Smooth muscle cell (in vitro differentiated cells): ENCODE measurements around the gene CAMTA1. TPM values are rescaled to one million over a fixed set of nuclear protein-coding genes. Genes with fewer than 3 reads are reported as not detected.

Experiments used
- DNase-seq: peaks from one replicate; lab custom pipeline; 2025; ENCODE audit not compliant: unreplicated experiment; lab: John Stamatoyannopoulos, UW
- H2AFZ ChIP-seq: fragments of 200-600 bp; sonication (generic); 2 replicates; pipeline ENCODE4 v1.6.0; 2016; ENCODE audit warnings: antibody characterized with exemption, low read depth, mild to moderate bottlenecking
- H3F3A ChIP-seq: fragments of 200-600 bp; sonication (generic); 2 replicates; pipeline ENCODE4 v1.6.0; 2017; ENCODE audit warnings: antibody characterized with exemption, low read depth
- H3K27ac ChIP-seq: fragments of 200-600 bp; sonication (generic); 2 replicates; pipeline ENCODE4 v1.5.1; 2016; ENCODE audit warnings: low read depth, mild to moderate bottlenecking
- H3K27me3 ChIP-seq: fragments of 200-600 bp; sonication (generic); 2 replicates; pipeline ENCODE4 v1.6.1; 2016; ENCODE audit warnings: low read depth, mild to moderate bottlenecking
- H3K36me3 ChIP-seq: fragments of 200-600 bp; sonication (generic); 2 replicates; pipeline ENCODE4 v1.5.1; 2016; ENCODE audit warnings: low read depth
- H3K4me1 ChIP-seq: fragments of 200-600 bp; sonication (generic); 2 replicates; pipeline ENCODE4 v1.5.1; 2016; ENCODE audit warnings: low read depth
- H3K4me2 ChIP-seq: fragments of 200-600 bp; sonication (generic); 2 replicates; pipeline ENCODE4 v1.6.0; 2016; ENCODE audit warnings: mild to moderate bottlenecking
- H3K4me3 ChIP-seq: fragments of 200-600 bp; sonication (generic); 2 replicates; pipeline ENCODE4 v1.5.1; 2016; ENCODE audit warnings: mild to moderate bottlenecking
- H3K79me2 ChIP-seq: fragments of 200-600 bp; sonication (generic); 2 replicates; pipeline ENCODE4 v1.6.0; 2016; ENCODE audit warnings: low read depth, mild to moderate bottlenecking
- H3K9ac ChIP-seq: fragments of 200-600 bp; sonication (generic); 2 replicates; pipeline ENCODE4 v1.6.0; 2016; ENCODE audit warnings: low read depth
- H3K9me3 ChIP-seq: fragments of 200-600 bp; sonication (generic); replicated peaks from 2 replicates; pipeline ENCODE4 v1.5.1; 2016; ENCODE audit warnings: low read depth
- H4K20me1 ChIP-seq: fragments of 200-600 bp; sonication (generic); 2 replicates; pipeline ENCODE4 v1.6.0; 2016; ENCODE audit warnings: low read depth
- CTCF ChIP-seq: fragments of 200-600 bp; sonication (generic); IDR thresholded peaks from 2 replicates; pipeline ENCODE4 v1.5.1; 2017; ENCODE audit warnings: borderline replicate concordance, mild to moderate bottlenecking, antibody characterized with exemption; ENCODE audit not compliant: insufficient read depth, poor library complexity, severe bottlenecking
- WGBS: methylation state at CpG from one replicate; pipeline ENCODE4 v1.1.7; 2016; ENCODE audit warnings: low lambda C conversion rate; 5-methylcytosine and 5-hydroxymethylcytosine counted together
- polyA plus RNA-seq: library from polyadenylated mRNA; unstranded; fragments of >200 nt; fragmentation: Nextera tagmentation; extraction: Ambion mirVana; gene quantifications from 2 replicates; pipeline ENCODE4 v1.2.1, GENCODE V29; 2016
- total RNA-seq: library from RNA; depleted of rRNA; stranded (reverse); fragments of >200 nt; gene quantifications from 2 replicates; pipeline ENCODE4 v1.2.3, GENCODE V29; 2014

CAMTA1 gene
- total and polyA plus RNA-seq, 2 experiments from 2014 or later, result 139 to 145 TPM

GRCh38 chr1:7366955-7367665 is 581.9 kb downstream of the CAMTA1 start:
- H3K9ac ChIP-seq, result no peak overlapping the region
- no peaks in the 10 kb centered on the region for H3K27me3 ChIP-seq
- H3K36me3 ChIP-seq, result no peaks in the 10 kb centered on the region
- H3K9me3 ChIP-seq, result no peaks in the 10 kb centered on the region
- no peak overlapping the region for H3K27ac ChIP-seq
- WGBS, result 90% methylated on average over 5 of the region's 5 CpGs
- no peak for DNase-seq
- H4K20me1 ChIP-seq, result no peaks in the 10 kb centered on the region
- TF ChIP-seq CTCF, result no peak
- H3K79me2 ChIP-seq, result no peaks in the 10 kb centered on the region
- no peak overlapping the region for H3K4me3 ChIP-seq
- H2AFZ ChIP-seq, result no peak overlapping the region
- H3K4me2 ChIP-seq, result no peak overlapping the region
- H3F3A ChIP-seq, result no peaks in the 10 kb centered on the region
- no peaks in the 10 kb centered on the region for H3K4me1 ChIP-seq

GRCh38 chr1:7369866-7370265 is 584.6 kb downstream of the CAMTA1 start:
- no peak for TF ChIP-seq CTCF
- Histone ChIP-seq H3K79me2 (no peaks in the 10 kb centered on the region), H3F3A (no peaks in the 10 kb centered on the region), H3K27me3 (no peaks in the 10 kb centered on the region), H3K4me1 (peaks cover 7% of the 10 kb centered on the region), H3K36me3 (no peaks in the 10 kb centered on the region), H3K9ac (no peak overlapping the region), H4K20me1 (no peaks in the 10 kb centered on the region), H3K4me2 (no peak overlapping the region), H3K9me3 (no peaks in the 10 kb centered on the region), H2AFZ (no peak overlapping the region), H3K27ac (no peak overlapping the region), H3K4me3 (no peak overlapping the region)
- DNase-seq, result no peak
- WGBS, result 80% methylated on average over 8 of the region's 8 CpGs

GRCh38 chr1:7371926-7372325 is 586.7 kb downstream of the CAMTA1 start:
- DNase-seq, result no peak
- no peak overlapping the region for H3K27ac ChIP-seq
- H3K9ac ChIP-seq, result no peak overlapping the region
- H4K20me1 ChIP-seq, result no peaks in the 10 kb centered on the region
- no peaks in the 10 kb centered on the region for H3K79me2 ChIP-seq
- 92% methylated on average over 6 of the region's 6 CpGs for WGBS
- H3K4me2 ChIP-seq, result no peak overlapping the region
- H3K36me3 ChIP-seq, result no peaks in the 10 kb centered on the region
- H3F3A ChIP-seq, result no peaks in the 10 kb centered on the region
- H3K27me3 ChIP-seq, result no peaks in the 10 kb centered on the region
- H2AFZ ChIP-seq, result no peak overlapping the region
- no peak overlapping the region for H3K4me3 ChIP-seq
- peaks cover 7% of the 10 kb centered on the region for H3K4me1 ChIP-seq
- no peaks in the 10 kb centered on the region for H3K9me3 ChIP-seq
- TF ChIP-seq CTCF, result no peak
